Stimulated activated naive CD8-positive, alpha-beta T cell treated with anti-CD3 and anti-CD28 coated beads, Interleukin-15, amount 100 ng/mL, for 72 hours (primary cell): Measurements from ENCODE around the gene AAMP.
A peak's percentile ranks its signal among the peaks of the same experiment; 100 is the strongest.
"Not testable (repeated sequence)": the region's sequence is repeated elsewhere in the genome, so short reads cannot be mapped to it uniquely, and the experiment has no call there.

Source experiments
- ATAC-seq: fragments of 150-1000 bp; cut with Tn5 transposase; 2 replicates; pipeline ENCODE4 v1.10.0; 2021; ENCODE audit warnings: mild to moderate bottlenecking, moderate library complexity
- DNase-seq, 2 donors: peaks; one replicate each; pipeline ENCODE4 v3.0.0; 2021 to 2022
- H3K27ac Mint-ChIP-seq, 2 donors: one replicate each; pipeline ENCODE4 v1.8.0; 2022; ENCODE audit warnings: mild to moderate bottlenecking in 2 of 2, mixed read lengths in 2 of 2, moderate library complexity in 2 of 2
- H3K27me3 Mint-ChIP-seq: one replicate; pipeline ENCODE4 v1.8.0; 2022; ENCODE audit warnings: mixed read lengths
- H3K4me1 Mint-ChIP-seq: one replicate; pipeline ENCODE4 v1.8.0; 2022; ENCODE audit warnings: mild to moderate bottlenecking, mixed read lengths
- H3K4me3 Mint-ChIP-seq, 2 donors: one replicate each; pipeline ENCODE4 v1.8.0; 2022; ENCODE audit warnings: mild to moderate bottlenecking in 2 of 2, mixed read lengths in 2 of 2, moderate library complexity in 1 of 2
- H3K9me3 Mint-ChIP-seq, 2 donors: one replicate each; pipeline ENCODE4 v1.8.0; 2022; ENCODE audit warnings: mixed read lengths in 2 of 2

The AAMP gene, protein sequence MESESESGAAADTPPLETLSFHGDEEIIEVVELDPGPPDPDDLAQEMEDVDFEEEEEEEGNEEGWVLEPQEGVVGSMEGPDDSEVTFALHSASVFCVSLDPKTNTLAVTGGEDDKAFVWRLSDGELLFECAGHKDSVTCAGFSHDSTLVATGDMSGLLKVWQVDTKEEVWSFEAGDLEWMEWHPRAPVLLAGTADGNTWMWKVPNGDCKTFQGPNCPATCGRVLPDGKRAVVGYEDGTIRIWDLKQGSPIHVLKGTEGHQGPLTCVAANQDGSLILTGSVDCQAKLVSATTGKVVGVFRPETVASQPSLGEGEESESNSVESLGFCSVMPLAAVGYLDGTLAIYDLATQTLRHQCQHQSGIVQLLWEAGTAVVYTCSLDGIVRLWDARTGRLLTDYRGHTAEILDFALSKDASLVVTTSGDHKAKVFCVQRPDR

GRCh38 chr2:218269900-218270720, at the start of gene AAMP, which contains the start of gene PNKD:
Gene AAMP, minus strand, starts transcription at chr2:218270137. Its CDS starts 51 bp downstream, at chr2:218270086.
Gene PNKD, plus strand, starts transcription at chr2:218270519. Its CDS starts 17 bp downstream, at chr2:218270536.
- Mint-ChIP-seq H3K27me3 (no peaks in the 10 kb centered on the region), H3K27ac (peak within 1 kb of the TSS; percentile 90 to 99), H3K4me1 (peaks cover 62% of the 10 kb centered on the region), H3K9me3 (no peaks in the 10 kb centered on the region), H3K4me3 (peak within 1 kb of the TSS; percentile 88)
- ATAC-seq (peak; percentile 93), DNase-seq (peak; percentile 100)

DNA sequence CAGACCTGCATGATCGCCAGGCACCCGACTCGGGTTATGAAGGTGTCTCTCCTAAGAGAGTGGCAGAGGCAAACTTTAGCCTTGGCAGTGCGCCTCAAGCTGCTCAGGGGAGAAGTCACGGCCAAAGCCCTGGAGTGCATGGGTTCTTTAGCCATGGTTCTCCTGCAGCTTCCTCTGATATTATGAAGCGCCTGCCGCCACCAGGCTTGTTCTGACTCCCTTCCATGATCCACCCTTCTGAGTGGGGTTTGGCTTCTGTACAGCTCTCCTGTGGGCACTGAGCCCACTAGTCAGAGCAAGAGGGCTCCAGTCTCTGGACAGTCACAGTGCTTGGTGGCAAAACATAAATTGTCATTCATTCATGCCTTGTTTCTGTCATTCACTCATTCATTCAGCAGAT, 48.3 kb upstream of the AAMP start:
- no peaks in the 10 kb centered on the region for H3K27me3 Mint-ChIP-seq
- no peak overlapping the region for H3K4me3 Mint-ChIP-seq
- ATAC-seq (no peak), DNase-seq (no peak)
- H3K27ac Mint-ChIP-seq, result no peak overlapping the region
- H3K4me1 Mint-ChIP-seq, result peaks cover 39% of the 10 kb centered on the region
- no peaks in the 10 kb centered on the region for H3K9me3 Mint-ChIP-seq

DNA sequence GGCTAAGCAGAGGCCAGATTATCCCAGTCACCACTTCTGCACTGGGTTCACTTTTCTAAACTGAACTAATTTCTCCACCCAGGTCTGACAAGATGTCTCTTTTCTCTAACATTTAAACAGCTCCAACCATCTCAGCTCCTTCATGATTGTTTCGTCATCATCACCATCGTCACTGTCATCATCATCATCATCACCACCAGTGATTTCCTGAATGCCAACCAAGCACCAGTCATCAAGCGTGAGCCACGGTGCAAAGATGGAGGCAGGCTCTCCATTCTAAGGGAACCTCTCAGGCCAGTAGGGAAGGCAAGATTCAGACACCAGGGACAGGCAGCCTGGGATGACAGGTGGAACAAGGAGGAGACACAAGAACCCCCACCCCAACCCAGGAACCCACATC, 47.9 kb upstream of the AAMP start:
- ATAC-seq (no peak), DNase-seq (no peak)
- no peaks in the 10 kb centered on the region for H3K9me3 Mint-ChIP-seq
- H3K27me3 Mint-ChIP-seq, result no peaks in the 10 kb centered on the region
- no peak overlapping the region for H3K4me3 Mint-ChIP-seq
- H3K27ac Mint-ChIP-seq, result no peak overlapping the region
- H3K4me1 Mint-ChIP-seq, result peaks cover 39% of the 10 kb centered on the region

- no peaks in the 10 kb centered on the region for H3K27me3 Mint-ChIP-seq
- peaks cover 33% of the 10 kb centered on the region for H3K4me1 Mint-ChIP-seq
- H3K9me3 Mint-ChIP-seq, result no peaks in the 10 kb centered on the region
- peak overlapping the region; percentile 9 to 83 for H3K4me3 Mint-ChIP-seq
- peak overlapping the region in 1 of 2 donors; percentile 27 for H3K27ac Mint-ChIP-seq
- DNase-seq (no peak), ATAC-seq (no peak)
Observed at GRCh38 chr2:218317303-218317630, 47.3 kb upstream of the AAMP start.

DNA sequence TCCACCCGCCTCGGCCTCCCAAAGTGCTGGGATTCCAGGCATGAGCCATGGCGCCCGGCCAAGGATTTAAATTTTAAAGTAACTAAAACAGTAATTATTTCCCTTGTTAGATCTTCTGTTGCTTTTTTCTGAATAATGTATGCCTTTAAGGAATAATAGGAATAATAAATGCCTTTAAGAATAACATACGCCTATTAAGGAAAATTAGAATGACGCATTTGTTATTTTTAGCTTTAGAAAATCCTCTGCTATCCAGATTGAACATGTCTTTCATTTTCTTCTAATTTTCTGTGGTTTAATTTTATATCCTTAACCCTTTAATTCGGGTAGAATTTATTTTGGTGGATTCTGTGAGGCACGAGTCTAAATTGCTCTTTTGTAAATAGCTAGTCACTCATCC, 45.5 kb upstream of the AAMP start:
- Mint-ChIP-seq H3K27me3 (no peaks in the 10 kb centered on the region), H3K9me3 (no peaks in the 10 kb centered on the region), H3K27ac (no peak overlapping the region), H3K4me1 (peaks cover 27% of the 10 kb centered on the region), H3K4me3 (no peak overlapping the region)
- no peak for DNase-seq
- ATAC-seq, result no peak

DNA sequence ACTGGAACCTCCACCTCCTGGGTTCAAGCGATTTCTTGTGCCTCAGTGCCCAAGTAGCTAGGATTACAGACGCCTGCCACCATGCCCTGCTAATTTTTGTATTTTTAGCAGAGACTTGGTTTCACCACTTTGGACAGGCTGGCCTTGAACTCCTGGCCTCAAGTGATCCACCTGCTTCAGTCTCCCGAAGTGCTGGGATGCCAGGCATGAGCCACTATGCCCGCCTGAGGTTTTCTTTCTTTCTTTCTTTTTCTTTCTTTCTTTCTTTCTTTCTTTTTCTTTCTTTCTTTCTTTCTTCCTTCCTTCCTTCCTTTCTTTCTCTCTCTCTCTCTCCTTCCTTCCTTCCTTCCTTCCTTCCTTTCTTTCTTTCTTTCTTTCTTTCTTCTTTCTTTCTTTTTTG, 44.8 kb upstream of the AAMP start:
- DNase-seq, H3K9me3 Mint-ChIP-seq, H3K4me3 Mint-ChIP-seq, ATAC-seq, H3K27me3 Mint-ChIP-seq: not testable (repeated sequence)
- peaks cover 27% of the 10 kb centered on the region for H3K4me1 Mint-ChIP-seq
- H3K27ac Mint-ChIP-seq, result peak overlapping the region in 1 of 2 donors; percentile 31

- no peak overlapping the region for H3K27ac Mint-ChIP-seq
- H3K4me1 Mint-ChIP-seq, result peaks cover 34% of the 10 kb centered on the region
- ATAC-seq (no peak), DNase-seq (no peak)
- no peaks in the 10 kb centered on the region for H3K27me3 Mint-ChIP-seq
- no peak overlapping the region for H3K4me3 Mint-ChIP-seq
- no peaks in the 10 kb centered on the region for H3K9me3 Mint-ChIP-seq
Observed at GRCh38 chr2:218313356-218313755, 43.4 kb upstream of the AAMP start.

- ATAC-seq (no peak), DNase-seq (no peak)
- H3K27ac Mint-ChIP-seq, result no peak overlapping the region
- H3K27me3 Mint-ChIP-seq, result no peaks in the 10 kb centered on the region
- H3K9me3 Mint-ChIP-seq, result no peaks in the 10 kb centered on the region
- no peak overlapping the region for H3K4me3 Mint-ChIP-seq
- peaks cover 34% of the 10 kb centered on the region for H3K4me1 Mint-ChIP-seq
Observed at GRCh38 chr2:218312267-218312756, 42.4 kb upstream of the AAMP start.

GRCh38 chr2:218311541-218312266, 41.8 kb upstream of the AAMP start:
- not testable (repeated sequence) for H3K27me3 Mint-ChIP-seq, ATAC-seq, H3K27ac Mint-ChIP-seq, DNase-seq, H3K9me3 Mint-ChIP-seq, H3K4me3 Mint-ChIP-seq
- H3K4me1 Mint-ChIP-seq, result peaks cover 28% of the 10 kb centered on the region

- ATAC-seq (no peak), DNase-seq (no peak)
- no peak overlapping the region for H3K4me3 Mint-ChIP-seq
- H3K27ac Mint-ChIP-seq, result no peak overlapping the region
- H3K4me1 Mint-ChIP-seq, result peaks cover 21% of the 10 kb centered on the region
- no peaks in the 10 kb centered on the region for H3K9me3 Mint-ChIP-seq
- H3K27me3 Mint-ChIP-seq, result no peaks in the 10 kb centered on the region
Observed at GRCh38 chr2:218310853-218311540, 41.1 kb upstream of the AAMP start.

DNA sequence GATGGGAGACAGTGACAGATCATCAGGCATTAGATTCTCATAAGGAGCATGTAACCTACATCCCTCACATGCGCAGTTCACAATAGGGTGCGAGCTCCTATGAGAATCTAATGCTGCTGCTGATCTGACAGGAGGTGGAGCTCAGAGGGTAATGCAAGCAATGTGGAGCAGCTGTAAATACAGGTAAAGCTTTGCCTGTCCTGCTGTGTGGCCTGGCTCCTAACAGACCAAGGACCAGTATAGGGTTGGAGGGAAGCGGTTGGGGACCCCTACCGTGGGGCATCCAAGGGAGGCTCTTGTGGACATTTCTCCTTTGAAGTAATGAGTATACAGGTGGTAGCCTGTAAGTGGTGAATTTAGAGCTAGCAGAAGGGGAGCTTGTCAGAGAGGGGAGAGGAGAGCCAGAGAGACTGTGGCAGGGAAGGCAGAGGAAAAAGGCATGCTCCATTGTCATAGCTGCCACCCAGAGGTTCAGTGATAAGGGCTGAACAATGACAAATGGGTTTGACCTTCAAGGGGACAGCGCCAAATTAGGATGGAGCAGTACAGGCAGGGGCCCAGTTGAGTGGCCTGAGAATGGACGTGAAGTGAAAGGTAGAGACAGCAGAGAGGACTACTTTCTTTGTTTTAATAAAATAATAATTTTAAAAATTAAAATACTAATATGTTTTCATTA, 37.6 kb upstream of the AAMP start:
- DNase-seq, result no peak
- Mint-ChIP-seq H3K27ac (peak overlapping the region in 1 of 2 donors; percentile 59), H3K27me3 (no peaks in the 10 kb centered on the region), H3K4me1 (peaks cover 15% of the 10 kb centered on the region), H3K4me3 (no peak overlapping the region), H3K9me3 (no peaks in the 10 kb centered on the region)
- no peak for ATAC-seq

- peaks cover 18% of the 10 kb centered on the region for H3K4me1 Mint-ChIP-seq
- no peak for DNase-seq
- H3K27me3 Mint-ChIP-seq, result no peaks in the 10 kb centered on the region
- H3K9me3 Mint-ChIP-seq, result no peaks in the 10 kb centered on the region
- no peak overlapping the region for H3K4me3 Mint-ChIP-seq
- no peak for ATAC-seq
- no peak overlapping the region for H3K27ac Mint-ChIP-seq
Observed at GRCh38 chr2:218306184-218306920, 36.4 kb upstream of the AAMP start.

- Mint-ChIP-seq H3K4me1 (peaks cover 21% of the 10 kb centered on the region), H3K4me3 (no peak overlapping the region), H3K27me3 (no peaks in the 10 kb centered on the region), H3K9me3 (no peaks in the 10 kb centered on the region), H3K27ac (no peak overlapping the region)
- DNase-seq, result no peak
- no peak for ATAC-seq
Observed at GRCh38 chr2:218305383-218305782, 35.4 kb upstream of the AAMP start.
